ENCODE measurements around the gene FRMD1.

The FRMD1 gene

DNA sequence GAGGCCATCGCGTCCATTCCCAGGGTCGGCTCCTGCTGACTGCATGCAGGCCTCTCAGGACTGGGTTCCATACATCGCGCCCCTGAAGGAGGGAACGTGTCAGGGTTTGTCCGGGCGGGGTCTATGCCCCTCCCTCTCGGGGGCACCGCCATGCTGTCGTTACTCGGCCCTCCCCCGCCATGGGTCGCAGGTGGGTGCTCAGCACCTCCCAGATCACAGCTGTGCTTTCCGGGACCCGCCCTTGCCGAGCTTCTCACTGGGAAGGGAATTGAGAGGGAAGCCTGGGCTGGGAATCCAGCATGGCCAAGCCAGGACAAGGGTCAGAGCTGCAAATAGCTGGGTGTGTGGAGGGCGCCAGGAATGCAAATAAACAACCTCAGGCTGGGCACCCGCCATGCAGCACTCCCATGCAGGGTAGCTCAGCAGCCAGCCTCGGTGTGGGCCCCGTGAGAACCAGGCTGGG lies at the start of gene FRMD1:
TSS of gene FRMD1 (minus strand) at position 270 of the 463 bp plus-strand sequence. CDS start at position 152, 118 bp downstream.
- TF ChIP-seq Cebpa-rat (IDR thresholded peaks at IDR 0.05) = no peak
- H4K20me1 ChIP-seq = no peaks in the 10 kb centered on the region
- no peak within 1 kb of the TSS for H3K9ac ChIP-seq
- no peaks in the 10 kb centered on the region for H3K27me3 ChIP-seq
- H3K4me3 ChIP-seq = no peak within 1 kb of the TSS
- peak within 1 kb of the TSS in 5 of 11 experiments; percentile 20 to 52 (median 30); a peak in 6 of 22 replicates for H3K27ac ChIP-seq
- peaks cover 24 to 56% (median 35%) of the 10 kb centered on the region in 11 experiments for H3K9me3 ChIP-seq (replicated peaks in 1 of 11)
- H3K4me1 ChIP-seq = peaks cover 6 to 72% (median 54%) of the 10 kb centered on the region in 10 experiments
- H3K36me3 ChIP-seq = no peaks in the 10 kb centered on the region
- peak within 1 kb of the TSS in 9 of 11 experiments; percentile 53 to 82 (median 71); a peak in 17 of 22 replicates for H3K4me2 ChIP-seq

DNA sequence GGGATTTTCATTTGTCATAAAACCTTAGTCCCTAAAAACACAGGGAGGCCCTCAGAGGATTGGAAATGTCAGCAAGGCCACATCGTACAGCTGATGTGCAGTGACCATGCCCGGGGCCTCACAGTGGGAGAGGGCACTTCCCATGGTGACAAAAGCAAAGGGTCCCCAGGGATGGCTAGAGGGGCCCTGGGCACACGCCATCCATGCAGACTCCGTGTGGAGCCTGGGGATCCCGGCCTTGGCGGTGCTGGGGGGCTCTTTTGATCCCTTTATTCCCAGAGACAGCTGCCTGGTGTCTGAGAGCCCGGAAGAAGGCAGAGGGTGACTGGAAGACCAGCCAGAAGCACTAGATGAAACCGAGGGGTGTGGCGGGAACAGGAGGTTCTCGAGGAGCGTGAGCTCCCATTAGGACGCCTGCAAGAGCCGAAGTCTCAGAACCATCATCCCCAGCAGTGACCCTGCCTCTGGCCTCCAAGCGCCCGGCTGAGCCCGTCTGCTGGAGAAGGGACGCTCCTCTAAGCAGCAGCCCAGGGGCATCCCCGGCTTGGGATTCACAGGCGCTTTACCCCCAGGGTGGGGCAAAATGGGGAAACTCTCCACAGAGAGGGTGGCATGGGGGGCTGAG lies 49.1 kb upstream of the FRMD1 start:
- no peak overlapping the region for H3K4me2 ChIP-seq
- no peak overlapping the region for H3K4me3 ChIP-seq
- H3K9me3 ChIP-seq (replicated peaks in 1 of 11) = peaks cover 0 to 6% (median under 1%) of the 10 kb centered on the region in 11 experiments; a peak in 10 of 22 replicates
- no peaks in the 10 kb centered on the region for H3K27me3 ChIP-seq
- no peaks in the 10 kb centered on the region for H3K36me3 ChIP-seq
- H3K4me1 ChIP-seq = peaks cover 0 to under 1% (median 0%) of the 10 kb centered on the region in 10 experiments; a peak in 2 of 20 replicates
- no peak overlapping the region for H3K27ac ChIP-seq
- peaks cover 0 to 3% (median 0%) of the 10 kb centered on the region in 11 experiments; a peak in 1 of 22 replicates for H4K20me1 ChIP-seq
- no peak for TF ChIP-seq Cebpa-rat (IDR thresholded peaks at IDR 0.05)
- H3K9ac ChIP-seq = no peak overlapping the region

DNA sequence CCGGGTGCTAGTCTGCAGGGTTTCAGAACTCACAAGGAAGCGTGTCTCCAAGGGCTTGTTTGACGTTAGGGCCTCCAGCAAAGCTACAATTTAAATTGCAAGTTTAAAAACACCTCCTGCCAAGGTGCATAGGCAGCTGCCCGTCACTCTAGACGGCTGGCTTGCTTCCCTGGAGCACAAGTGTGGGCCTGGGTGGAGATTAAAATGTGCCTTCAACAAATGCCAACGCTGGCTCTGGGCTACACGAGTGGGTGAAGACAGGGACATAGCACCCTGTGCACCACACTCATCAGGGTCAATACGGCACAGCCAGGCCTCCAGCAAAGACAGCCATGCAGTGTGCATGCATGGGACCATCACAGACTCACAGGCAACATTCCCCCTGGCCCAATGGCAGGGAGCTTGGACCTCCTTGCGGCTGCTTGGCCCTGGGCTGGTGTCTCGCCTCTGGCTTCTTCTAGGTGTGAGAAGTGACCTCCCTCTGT lies 48.4 kb upstream of the FRMD1 start:
- Histone ChIP-seq H3K27me3 (no peaks in the 10 kb centered on the region), H3K4me1 (no peaks in the 10 kb centered on the region), H3K4me2 (no peak overlapping the region), H4K20me1 (no peaks in the 10 kb centered on the region), H3K9ac (no peak overlapping the region), H3K9me3 (replicated peaks in 1 of 11) (peaks cover 0 to 13% (median 8%) of the 10 kb centered on the region in 11 experiments; a peak in 15 of 22 replicates), H3K27ac (no peak overlapping the region), H3K4me3 (no peak overlapping the region), H3K36me3 (no peaks in the 10 kb centered on the region)
- TF ChIP-seq Cebpa-rat (IDR thresholded peaks at IDR 0.05) = no peak

DNA sequence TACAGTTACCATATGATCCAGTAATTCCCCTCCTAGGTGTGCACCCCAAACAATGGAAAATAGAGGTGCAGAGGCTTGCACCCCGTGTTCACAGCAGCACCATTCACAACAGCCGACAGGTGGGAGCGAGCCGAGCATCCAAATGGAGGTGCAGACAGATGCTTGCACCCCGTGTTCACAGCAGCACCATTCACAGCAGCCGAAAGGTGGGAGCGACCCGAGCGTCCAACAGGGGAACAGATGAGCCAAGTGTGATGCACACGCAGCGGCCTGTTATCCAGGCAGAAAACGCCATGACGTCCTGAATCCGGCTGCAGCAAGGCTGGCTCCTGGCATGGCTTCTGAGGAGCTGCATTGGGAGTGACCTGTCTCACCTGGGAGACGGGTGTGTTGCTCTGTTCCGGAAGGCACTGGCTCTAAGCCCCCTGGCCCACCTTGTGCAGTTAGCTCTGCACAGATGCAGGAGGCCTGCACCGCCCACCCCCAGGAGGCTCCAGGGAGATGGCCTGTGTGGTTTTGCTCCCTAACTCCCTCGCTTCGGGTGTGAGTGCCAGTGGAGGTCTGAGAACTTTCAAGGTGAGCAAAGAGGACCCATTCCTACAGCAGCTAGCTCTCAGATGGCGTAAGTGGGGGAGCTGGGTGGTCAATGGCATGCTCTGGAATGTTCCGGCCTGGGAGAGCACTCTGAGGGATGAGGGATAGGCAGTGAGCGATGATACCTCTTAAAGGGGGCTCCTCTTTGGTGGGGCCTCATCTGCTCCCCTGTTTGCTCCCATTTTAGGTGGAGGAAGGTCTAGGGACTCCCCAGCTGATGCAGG lies 47.8 kb upstream of the FRMD1 start:
- Histone ChIP-seq H3K4me2 (no peak overlapping the region), H3K36me3 (no peaks in the 10 kb centered on the region), H3K27me3 (no peaks in the 10 kb centered on the region), H4K20me1 (no peaks in the 10 kb centered on the region), H3K9ac (no peak overlapping the region), H3K9me3 (replicated peaks in 1 of 11) (peaks cover 0 to 19% (median 13%) of the 10 kb centered on the region in 11 experiments; a peak in 16 of 22 replicates), H3K27ac (no peak overlapping the region), H3K4me3 (no peak overlapping the region), H3K4me1 (no peaks in the 10 kb centered on the region)
- no peak for TF ChIP-seq Cebpa-rat (IDR thresholded peaks at IDR 0.05)

DNA sequence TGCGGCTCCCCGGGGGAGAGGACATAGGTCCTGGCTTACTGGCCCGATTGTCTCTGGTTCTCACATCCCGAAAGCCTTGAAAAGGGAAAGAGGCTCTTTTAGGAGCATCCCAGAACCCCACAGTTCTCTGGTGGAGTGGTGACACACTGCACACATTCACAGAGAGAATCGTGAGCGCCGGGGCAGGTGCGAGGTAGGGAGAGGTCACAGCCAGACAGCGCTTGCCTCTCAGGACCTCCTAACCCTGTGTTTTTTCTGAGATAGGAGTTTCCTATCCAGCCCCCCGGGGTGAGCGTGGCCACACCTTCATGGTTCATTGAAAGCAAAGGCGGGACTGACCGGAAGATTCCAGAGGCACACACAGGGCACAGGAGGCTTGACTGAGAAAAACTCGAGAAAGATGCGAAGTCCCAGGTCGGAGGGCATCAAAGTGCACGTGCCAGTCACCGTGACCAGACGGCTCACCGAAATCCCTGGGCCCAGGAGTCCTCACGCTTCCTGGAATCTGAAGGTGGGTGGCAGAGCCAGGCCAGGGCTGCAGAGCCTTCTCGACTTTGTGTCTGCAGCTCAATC lies 46.5 kb upstream of the FRMD1 start:
- no peak for TF ChIP-seq Cebpa-rat (IDR thresholded peaks at IDR 0.05)
- no peaks in the 10 kb centered on the region for H3K36me3 ChIP-seq
- no peaks in the 10 kb centered on the region for H3K27me3 ChIP-seq
- no peak overlapping the region for H3K9ac ChIP-seq
- no peaks in the 10 kb centered on the region for H4K20me1 ChIP-seq
- H3K4me3 ChIP-seq = no peak overlapping the region
- H3K27ac ChIP-seq = no peak overlapping the region
- H3K4me2 ChIP-seq = no peak overlapping the region
- peaks cover 0 to 20% (median 13%) of the 10 kb centered on the region in 11 experiments; a peak in 16 of 22 replicates for H3K9me3 ChIP-seq (replicated peaks in 1 of 11)
- H3K4me1 ChIP-seq = no peaks in the 10 kb centered on the region

DNA sequence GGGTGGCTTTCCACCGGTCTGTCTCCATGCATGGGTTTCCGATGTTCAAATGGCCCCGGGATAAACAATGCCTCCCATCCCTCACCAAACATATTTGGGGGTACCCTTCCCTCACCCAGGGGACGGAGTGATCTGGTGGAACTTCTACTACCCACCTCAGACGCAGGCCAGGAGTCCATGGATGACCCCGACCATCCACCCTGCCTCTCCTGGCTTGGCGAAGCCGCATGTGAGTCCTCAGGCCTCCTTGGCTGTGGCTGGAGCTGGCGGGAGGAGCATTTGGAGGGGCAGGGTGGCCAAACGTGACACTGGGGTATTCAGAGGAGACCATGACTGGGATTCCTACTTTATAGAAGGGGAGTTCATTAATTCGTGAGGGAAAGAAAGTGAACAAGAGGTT lies 45.9 kb upstream of the FRMD1 start:
- H3K4me2 ChIP-seq = no peak overlapping the region

DNA sequence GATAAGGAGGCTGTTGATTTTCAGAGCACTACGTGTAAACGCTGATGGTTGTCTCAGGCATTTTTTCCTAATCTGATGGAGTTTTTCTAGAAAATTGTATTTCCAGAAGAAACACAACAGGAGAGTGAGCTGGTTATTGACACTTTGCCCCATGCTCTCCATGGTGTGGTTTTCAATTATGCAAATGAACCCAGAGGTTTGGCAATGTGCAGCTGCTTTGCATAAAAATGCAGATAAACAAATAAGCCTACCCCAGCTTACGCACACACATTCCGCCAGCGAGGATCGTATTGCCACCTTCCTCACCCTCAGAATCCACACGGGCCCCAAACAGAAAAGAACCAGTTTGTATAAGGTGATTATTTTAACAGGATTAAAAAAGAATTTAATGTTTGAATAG lies 45.1 kb upstream of the FRMD1 start:
- Histone ChIP-seq H3K36me3 (no peaks in the 10 kb centered on the region), H3K4me2 (no peak overlapping the region), H4K20me1 (no peaks in the 10 kb centered on the region), H3K9ac (no peak overlapping the region), H3K4me1 (no peaks in the 10 kb centered on the region), H3K4me3 (no peak overlapping the region), H3K9me3 (replicated peaks in 1 of 11) (peaks cover 0 to 20% (median 13%) of the 10 kb centered on the region in 11 experiments; a peak in 16 of 22 replicates), H3K27me3 (no peaks in the 10 kb centered on the region), H3K27ac (no peak overlapping the region)
- no peak for TF ChIP-seq Cebpa-rat (IDR thresholded peaks at IDR 0.05)

More for the DNA sequence above, 45.9 kb upstream of the FRMD1 start:
- Histone ChIP-seq H3K27me3 (no peaks in the 10 kb centered on the region), H3K9me3 (replicated peaks in 1 of 11) (peaks cover 0 to 20% (median 13%) of the 10 kb centered on the region in 11 experiments; a peak in 16 of 22 replicates), H3K9ac (no peak overlapping the region), H3K27ac (no peak overlapping the region), H3K36me3 (no peaks in the 10 kb centered on the region), H3K4me3 (no peak overlapping the region), H4K20me1 (no peaks in the 10 kb centered on the region), H3K4me1 (no peaks in the 10 kb centered on the region)
- no peak for TF ChIP-seq Cebpa-rat (IDR thresholded peaks at IDR 0.05)

DNA sequence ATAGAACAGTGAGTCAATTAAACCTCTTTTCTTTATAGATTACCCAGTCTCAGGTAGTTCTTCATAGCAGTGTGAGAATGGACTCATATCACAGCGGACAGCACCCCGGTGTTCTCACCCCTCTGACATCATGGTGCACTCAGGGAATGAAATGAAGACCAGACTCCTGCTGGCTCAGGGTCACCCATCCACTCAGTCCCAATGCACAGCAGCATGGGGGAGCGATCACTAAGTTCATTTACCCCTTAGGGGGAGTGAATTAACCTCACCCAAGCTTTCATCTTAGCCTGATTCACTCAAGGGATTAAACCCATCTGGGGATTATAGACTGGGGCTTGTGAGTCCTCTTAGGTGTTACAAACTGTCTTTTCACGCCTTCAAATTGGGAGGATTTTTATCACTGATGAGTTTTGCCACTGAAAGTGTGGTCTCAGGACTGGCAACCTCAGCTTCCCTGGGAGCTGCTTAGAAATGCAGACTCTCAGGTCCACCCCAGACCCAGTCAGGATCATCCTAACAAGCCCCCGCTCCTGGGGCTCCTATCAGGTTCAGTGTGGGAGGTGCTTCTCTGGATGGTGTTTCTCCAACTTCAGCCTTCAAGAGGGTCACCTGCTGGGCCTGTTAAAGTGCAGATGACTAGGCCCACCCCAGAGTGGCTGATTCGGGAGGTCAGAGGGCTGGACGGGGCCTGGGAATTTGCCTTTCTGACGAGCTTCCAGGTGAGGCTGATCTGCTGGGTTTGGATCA lies 44.3 kb upstream of the FRMD1 start:
- Histone ChIP-seq H3K4me1 (no peaks in the 10 kb centered on the region), H3K4me2 (no peak overlapping the region), H3K27ac (no peak overlapping the region), H3K36me3 (no peaks in the 10 kb centered on the region), H3K9me3 (replicated peaks in 1 of 11) (peaks cover 0 to 20% (median 13%) of the 10 kb centered on the region in 11 experiments; a peak in 16 of 22 replicates), H3K9ac (no peak overlapping the region), H3K4me3 (no peak overlapping the region), H4K20me1 (no peaks in the 10 kb centered on the region), H3K27me3 (no peaks in the 10 kb centered on the region)
- TF ChIP-seq Cebpa-rat (IDR thresholded peaks at IDR 0.05) = no peak

Measured in BLaER1 treated with 17β-estradiol and CSF1 and Interleukin-3, amounts not matched to agents 10 nM and 100 nM (cell line).